GM12892 (cell line): ENCODE data around the gene AHDC1.

Experiments used
- POLR2A ChIP-seq: IDR thresholded peaks from 2 replicates; pipeline ENCODE4 v1.6.1; 2011; ENCODE audit warnings: low read depth, low read length, control low read depth
- POLR2AphosphoS5 ChIP-seq: IDR thresholded peaks from 2 replicates; pipeline ENCODE4 v1.6.1; 2011; ENCODE audit warnings: low read depth, low read length, control low read depth

GRCh38 chr1:27526569-27527222 lies 77.2 kb downstream of the AHDC1 start:
- no peak for TF ChIP-seq POLR2A
- TF ChIP-seq POLR2AphosphoS5 = no peak
